ENCODE data around the gene RAB5B. TPM values are rescaled to one million over a fixed set of nuclear protein-coding genes. Genes with fewer than 3 reads are reported as not detected.

RAB5B gene
- total RNA-seq, 1 experiment from 2014 or later = 73.9 TPM

DNA sequence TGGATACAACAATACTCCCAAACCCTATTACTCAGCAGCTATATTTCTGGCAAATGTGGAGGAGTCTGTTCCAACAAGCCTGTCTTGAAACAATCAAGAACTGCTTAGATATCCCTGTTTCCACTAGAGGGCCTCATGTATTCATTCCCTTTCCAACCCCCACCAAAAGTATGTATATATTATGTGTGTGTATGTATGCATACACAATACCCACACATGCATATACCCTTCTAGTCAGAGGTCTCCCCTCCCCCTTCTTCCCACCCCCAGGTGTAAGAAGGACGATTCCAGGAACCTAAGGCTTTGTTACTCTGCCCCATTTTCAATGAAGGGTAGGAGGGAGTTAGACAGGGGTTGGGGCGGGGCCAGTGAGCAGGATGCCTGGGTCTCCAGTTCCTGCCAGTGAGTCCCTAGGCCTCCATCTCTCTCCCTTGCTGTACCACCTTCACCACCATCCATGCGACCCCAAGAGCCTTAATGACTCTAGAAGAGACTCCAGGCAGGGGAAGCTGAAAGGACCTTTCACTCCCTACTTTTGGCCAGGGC, 43.0 kb upstream of the RAB5B start, which contains the start of gene DGKA:
Gene DGKA, plus strand, starts transcription at position 392 of the 546 bp plus-strand sequence. CDS start 5,342 bp downstream, outside the sequence.
- Histone ChIP-seq H3K4me1 (ENCODE audit: insufficient read depth, low read length, poor library complexity, severe bottlenecking) (peaks cover 42% of the 10 kb centered on the region), H3K36me3 (ENCODE audit: insufficient read depth, low read length, poor library complexity, severe bottlenecking) (no peaks in the 10 kb centered on the region), H3K27ac (ENCODE audit: low read depth, low read length, poor library complexity, severe bottlenecking) (peak within 1 kb of the TSS; percentile 59), H3K27me3 (replicated peaks; ENCODE audit: insufficient read depth, low read depth, low read length, poor library complexity) (no peaks in the 10 kb centered on the region), H3K9me3 (ENCODE audit: low read depth, low read length, poor library complexity, severe bottlenecking) (no peaks in the 10 kb centered on the region), H3K4me3 (ENCODE audit: low read depth, low read length, poor library complexity, severe bottlenecking) (peak within 1 kb of the TSS; percentile 53)
- POLR2A ChIA-PET (ENCODE audit: low non-redundant PET) = no interaction called here
- intact Hi-C loops (cut with micrococcal nuclease; ENCODE audit: unreplicated experiment) = no loop called here
- TF ChIP-seq, protein P1, sequence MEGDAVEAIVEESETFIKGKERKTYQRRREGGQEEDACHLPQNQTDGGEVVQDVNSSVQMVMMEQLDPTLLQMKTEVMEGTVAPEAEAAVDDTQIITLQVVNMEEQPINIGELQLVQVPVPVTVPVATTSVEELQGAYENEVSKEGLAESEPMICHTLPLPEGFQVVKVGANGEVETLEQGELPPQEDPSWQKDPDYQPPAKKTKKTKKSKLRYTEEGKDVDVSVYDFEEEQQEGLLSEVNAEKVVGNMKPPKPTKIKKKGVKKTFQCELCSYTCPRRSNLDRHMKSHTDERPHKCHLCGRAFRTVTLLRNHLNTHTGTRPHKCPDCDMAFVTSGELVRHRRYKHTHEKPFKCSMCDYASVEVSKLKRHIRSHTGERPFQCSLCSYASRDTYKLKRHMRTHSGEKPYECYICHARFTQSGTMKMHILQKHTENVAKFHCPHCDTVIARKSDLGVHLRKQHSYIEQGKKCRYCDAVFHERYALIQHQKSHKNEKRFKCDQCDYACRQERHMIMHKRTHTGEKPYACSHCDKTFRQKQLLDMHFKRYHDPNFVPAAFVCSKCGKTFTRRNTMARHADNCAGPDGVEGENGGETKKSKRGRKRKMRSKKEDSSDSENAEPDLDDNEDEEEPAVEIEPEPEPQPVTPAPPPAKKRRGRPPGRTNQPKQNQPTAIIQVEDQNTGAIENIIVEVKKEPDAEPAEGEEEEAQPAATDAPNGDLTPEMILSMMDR (conservative IDR thresholded peaks at IDR 0.05; ENCODE audit: low read depth, low read length) = peak; percentile 78
- TF ChIP-seq EZH2 (IDR thresholded peaks at IDR 0.05; ENCODE audit: borderline replicate concordance, low read depth, low read length, poor library complexity, severe bottlenecking) = no peak
- CTCF ChIA-PET = interaction anchor here (0.8 to 1.3 kb wide), 4 partner anchors 9 to 113 kb away, joined by 4 to 7 read pairs (median 6); partner anchors contain the start of genes ORMDL2 and SARNP
- BruUV-seq (replicated peaks) = no TSS peak
- peak; percentile 82 for DNase-seq (ENCODE audit: low spot score)

DNA sequence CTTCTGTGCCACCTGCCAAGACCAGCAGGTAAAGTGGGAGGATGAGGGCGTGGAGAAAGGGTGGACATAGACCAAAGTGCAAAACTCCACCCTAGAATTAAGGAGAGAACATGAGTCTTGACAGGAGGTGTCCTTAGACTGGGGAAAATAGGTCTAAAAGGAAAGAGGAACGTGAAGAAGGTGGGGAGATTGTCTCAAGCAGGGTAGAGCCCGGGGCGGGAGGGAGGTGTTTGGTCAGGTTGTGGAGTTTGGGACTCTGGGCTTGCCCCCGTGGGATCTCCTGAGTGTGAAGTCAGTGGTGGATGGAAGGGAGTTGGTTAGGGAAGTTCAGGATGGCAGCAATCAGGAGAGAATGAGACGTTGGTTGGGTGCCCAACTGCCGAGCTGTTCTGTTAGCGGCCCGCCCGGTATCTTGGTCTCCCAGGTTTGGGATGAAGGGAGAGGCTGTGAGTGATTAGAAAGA, 42.5 kb upstream of the RAB5B start:
- no TSS peak for BruUV-seq (replicated peaks)
- CTCF ChIA-PET = interaction anchor here (0.8 to 1.2 kb wide), 2 partner anchors 9 to 104 kb away, joined by 4 to 7 read pairs; no protein-coding TSS in a partner anchor
- POLR2A ChIA-PET (ENCODE audit: low non-redundant PET) = no interaction called here

DNA sequence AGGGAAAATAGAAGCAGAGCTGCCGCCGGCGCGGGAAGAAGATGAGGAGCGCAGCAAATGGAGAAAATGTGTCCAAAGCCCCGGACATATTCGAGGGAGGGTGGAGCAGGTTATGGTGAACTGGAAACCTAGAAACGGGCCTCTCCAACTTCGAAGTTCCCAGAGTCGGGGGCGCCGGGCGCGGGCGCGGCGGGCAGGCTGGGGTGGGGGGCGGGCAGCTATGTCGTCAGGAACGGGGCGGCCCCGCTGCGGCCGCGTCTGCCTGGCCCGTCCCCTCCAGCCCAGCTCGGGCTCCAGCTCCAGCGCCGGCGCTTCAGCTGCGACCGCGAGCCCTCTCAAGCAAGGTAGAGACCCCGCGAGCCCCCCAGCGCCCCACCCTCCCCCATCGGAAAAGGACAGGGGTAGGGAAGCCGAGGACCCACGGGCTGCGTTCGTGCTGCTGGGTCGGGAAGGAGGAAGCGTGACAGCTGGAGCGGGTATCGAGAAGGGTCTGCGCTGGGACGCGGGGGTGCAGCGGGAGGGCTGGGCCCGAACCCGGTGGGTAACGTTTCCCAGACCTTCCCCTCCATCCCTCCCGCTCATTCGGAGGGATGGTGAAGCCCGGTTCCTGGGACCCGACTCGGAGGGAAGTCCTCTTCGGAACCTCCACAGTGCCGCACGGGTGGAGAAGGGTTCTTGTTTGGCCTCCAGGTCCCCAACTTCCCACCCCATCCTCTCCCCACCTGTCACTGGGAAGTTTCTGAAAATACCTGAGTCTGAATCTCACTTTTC, 41.9 kb upstream of the RAB5B start:
- peak; percentile 33 for DNase-seq (ENCODE audit: low spot score)
- Histone ChIP-seq H3K4me1 (ENCODE audit: insufficient read depth, low read length, poor library complexity, severe bottlenecking) (peaks cover 40% of the 10 kb centered on the region), H3K9me3 (ENCODE audit: low read depth, low read length, poor library complexity, severe bottlenecking) (no peaks in the 10 kb centered on the region), H3K27me3 (replicated peaks; ENCODE audit: insufficient read depth, low read depth, low read length, poor library complexity) (no peaks in the 10 kb centered on the region), H3K36me3 (ENCODE audit: insufficient read depth, low read length, poor library complexity, severe bottlenecking) (no peaks in the 10 kb centered on the region), H3K27ac (ENCODE audit: low read depth, low read length, poor library complexity, severe bottlenecking) (peak overlapping the region; percentile 59), H3K4me3 (ENCODE audit: low read depth, low read length, poor library complexity, severe bottlenecking) (peak overlapping the region; percentile 53)
- ChIA-PET CTCF (interaction anchor here (0.8 to 1.2 kb wide), 2 partner anchors 8 to 105 kb away, joined by 4 to 7 read pairs; no protein-coding TSS in a partner anchor), POLR2A (ENCODE audit: low non-redundant PET) (no interaction called here)
- no peak for TF ChIP-seq EZH2 (IDR thresholded peaks at IDR 0.05; ENCODE audit: borderline replicate concordance, low read depth, low read length, poor library complexity, severe bottlenecking)
- intact Hi-C loops (cut with micrococcal nuclease; ENCODE audit: unreplicated experiment) = no loop called here
- BruUV-seq (replicated peaks) = no TSS peak

More for the DNA sequence above, 42.5 kb upstream of the RAB5B start:
- H3K36me3 ChIP-seq (ENCODE audit: insufficient read depth, low read length, poor library complexity, severe bottlenecking) = no peaks in the 10 kb centered on the region
- H3K9me3 ChIP-seq (ENCODE audit: low read depth, low read length, poor library complexity, severe bottlenecking) = no peaks in the 10 kb centered on the region
- intact Hi-C loops (cut with micrococcal nuclease; ENCODE audit: unreplicated experiment) = no loop called here
- peak overlapping the region; percentile 53 for H3K4me3 ChIP-seq (ENCODE audit: low read depth, low read length, poor library complexity, severe bottlenecking)
- peak overlapping the region; percentile 59 for H3K27ac ChIP-seq (ENCODE audit: low read depth, low read length, poor library complexity, severe bottlenecking)
- no peak for DNase-seq (ENCODE audit: low spot score)
- H3K4me1 ChIP-seq (ENCODE audit: insufficient read depth, low read length, poor library complexity, severe bottlenecking) = peaks cover 40% of the 10 kb centered on the region
- TF ChIP-seq, protein P1 (conservative IDR thresholded peaks at IDR 0.05; ENCODE audit: low read depth, low read length) = no peak
- no peak for TF ChIP-seq EZH2 (IDR thresholded peaks at IDR 0.05; ENCODE audit: borderline replicate concordance, low read depth, low read length, poor library complexity, severe bottlenecking)
- no peaks in the 10 kb centered on the region for H3K27me3 ChIP-seq (replicated peaks; ENCODE audit: insufficient read depth, low read depth, low read length, poor library complexity)

All from A673 (cell line).